Osteoblast (primary cell): ENCODE results near the gene IFRD2. TPM values are rescaled to one million over a fixed set of nuclear protein-coding genes. Genes with fewer than 3 reads are reported as not detected.

Experiments
- DNase-seq: peaks from one replicate; pipeline ENCODE4 v3.0.0; 2011; ENCODE audit warnings: low spot score, mixed read lengths; ENCODE audit not compliant: insufficient read length; ENCODE audit errors: missing footprints
- H2AFZ ChIP-seq: 2 replicates; pipeline ENCODE4 v1.6.0; 2011; ENCODE audit warnings: mild to moderate bottlenecking, low read length
- H3K27ac ChIP-seq: 2 replicates; pipeline ENCODE4 v1.5.1; 2011; ENCODE audit warnings: mild to moderate bottlenecking, low read depth, low read length, moderate library complexity
- H3K27me3 ChIP-seq: 2 replicates; pipeline ENCODE4 v1.6.0; 2012; ENCODE audit warnings: mild to moderate bottlenecking, control low read depth, inconsistent platforms, low read length, moderate library complexity; ENCODE audit not compliant: insufficient read depth
- H3K36me3 ChIP-seq: 2 replicates; pipeline ENCODE4 v1.5.1; 2011; ENCODE audit warnings: mild to moderate bottlenecking, low read length, control low read depth, moderate library complexity; ENCODE audit not compliant: insufficient read depth
- H3K4me1 ChIP-seq: 2 replicates; pipeline ENCODE4 v1.5.1; 2011; ENCODE audit warnings: mild to moderate bottlenecking, low read length, control low read depth, moderate library complexity; ENCODE audit not compliant: insufficient read depth
- H3K4me2 ChIP-seq: 2 replicates; pipeline ENCODE4 v1.6.0; 2011; ENCODE audit warnings: mild to moderate bottlenecking, low read length; ENCODE audit not compliant: insufficient read depth
- H3K4me3 ChIP-seq: fragments of 200-600 bp; sonication (generic); 3 replicates; pipeline ENCODE4 v1.5.1; 2012; ENCODE audit warnings: mild to moderate bottlenecking, low read length, inconsistent platforms; ENCODE audit not compliant: insufficient read depth
- H3K79me2 ChIP-seq: 2 replicates; pipeline ENCODE4 v1.6.0; 2012; ENCODE audit warnings: mild to moderate bottlenecking, low read length, control low read depth, inconsistent platforms; ENCODE audit not compliant: insufficient read depth
- H3K9me3 ChIP-seq: 2 replicates; pipeline ENCODE4 v1.5.1; 2011; ENCODE audit warnings: low read depth, low read length, control low read depth
- H4K20me1 ChIP-seq: 2 replicates; pipeline ENCODE4 v1.6.0; 2012; ENCODE audit warnings: mild to moderate bottlenecking, low read length, control low read depth; ENCODE audit not compliant: insufficient read depth
- total RNA-seq: library from RNA; depleted of rRNA; stranded (reverse); fragments of >200 nt; gene quantifications from 2 replicates; pipeline ENCODE4 v1.2.3, GENCODE V29; 2012
- TF ChIP-seq, protein P1 (sequence below): IDR thresholded peaks from 2 replicates; pipeline ENCODE4 v1.5.1; 2011; ENCODE audit warnings: mild to moderate bottlenecking, low read depth, low read length, moderate library complexity; ENCODE audit errors: extremely low read depth

IFRD2 gene
- total RNA-seq, 1 donor, result 65.1 TPM

DNA sequence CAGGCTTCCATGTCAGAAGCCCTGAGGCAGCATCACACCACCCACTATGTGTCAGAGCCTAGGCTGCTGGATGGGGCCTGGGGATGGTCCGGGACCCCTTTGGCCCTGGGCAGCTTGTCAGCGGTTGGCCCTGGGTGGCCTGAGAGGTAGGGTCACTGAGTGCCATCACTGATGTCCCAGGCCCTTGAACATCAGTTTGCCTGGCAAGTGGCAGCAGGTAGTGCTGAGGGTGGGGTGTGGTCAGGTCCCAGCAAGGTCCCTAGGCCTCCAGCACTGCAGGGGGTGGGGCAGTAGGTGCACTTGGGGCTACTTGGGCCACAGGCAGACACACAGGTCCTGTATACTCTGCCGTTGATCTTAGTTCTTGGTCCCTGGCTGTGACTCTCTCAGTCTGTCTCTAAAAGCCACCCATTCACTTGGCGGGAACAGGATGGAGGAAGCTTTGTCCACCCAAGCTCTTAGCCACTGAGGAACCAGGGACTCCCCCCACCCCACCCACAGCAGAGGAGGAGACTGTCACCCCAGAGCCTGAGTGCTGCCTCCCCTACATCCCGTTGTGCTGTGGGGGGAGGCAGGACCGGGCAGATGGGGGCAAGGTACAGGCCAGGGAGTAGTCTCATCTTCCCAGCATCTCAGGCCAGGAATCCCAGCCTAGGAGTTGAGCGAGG, 50.4 kb downstream of the IFRD2 start:
- Histone ChIP-seq H3K36me3 (peaks cover 21% of the 10 kb centered on the region), H4K20me1 (peaks cover 72% of the 10 kb centered on the region)

DNA sequence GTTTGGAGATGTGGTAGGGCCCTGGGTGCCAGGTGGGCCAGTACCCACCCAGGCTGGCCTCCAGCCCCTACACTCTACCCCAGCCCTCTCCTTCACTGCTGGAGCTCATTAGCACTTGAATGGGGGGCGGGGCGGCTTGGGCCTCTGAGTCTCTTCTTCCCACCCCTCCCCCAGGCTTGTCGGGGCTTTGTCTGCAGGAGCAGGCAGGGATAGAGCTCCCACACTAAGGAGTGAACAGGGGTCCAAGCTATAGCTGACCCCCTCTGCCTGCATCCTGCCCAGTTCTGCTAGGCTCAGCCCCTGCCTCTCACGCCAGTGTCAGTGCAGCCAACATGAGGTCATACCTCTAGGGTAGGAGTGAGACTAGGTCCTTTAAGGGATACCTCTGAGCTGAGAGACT, 51.1 kb downstream of the IFRD2 start:
- H3K36me3 ChIP-seq, result peaks cover 21% of the 10 kb centered on the region
- peaks cover 98% of the 10 kb centered on the region for H3K79me2 ChIP-seq
- H4K20me1 ChIP-seq, result peaks cover 75% of the 10 kb centered on the region
- no peak overlapping the region for H3K4me2 ChIP-seq
- H2AFZ ChIP-seq, result no peak overlapping the region
- H3K27ac ChIP-seq, result peak overlapping the region; percentile 77
- peaks cover 59% of the 10 kb centered on the region for H3K4me1 ChIP-seq
- no peaks in the 10 kb centered on the region for H3K27me3 ChIP-seq
- DNase-seq, result no peak
- no peaks in the 10 kb centered on the region for H3K9me3 ChIP-seq
- TF ChIP-seq, protein P1, sequence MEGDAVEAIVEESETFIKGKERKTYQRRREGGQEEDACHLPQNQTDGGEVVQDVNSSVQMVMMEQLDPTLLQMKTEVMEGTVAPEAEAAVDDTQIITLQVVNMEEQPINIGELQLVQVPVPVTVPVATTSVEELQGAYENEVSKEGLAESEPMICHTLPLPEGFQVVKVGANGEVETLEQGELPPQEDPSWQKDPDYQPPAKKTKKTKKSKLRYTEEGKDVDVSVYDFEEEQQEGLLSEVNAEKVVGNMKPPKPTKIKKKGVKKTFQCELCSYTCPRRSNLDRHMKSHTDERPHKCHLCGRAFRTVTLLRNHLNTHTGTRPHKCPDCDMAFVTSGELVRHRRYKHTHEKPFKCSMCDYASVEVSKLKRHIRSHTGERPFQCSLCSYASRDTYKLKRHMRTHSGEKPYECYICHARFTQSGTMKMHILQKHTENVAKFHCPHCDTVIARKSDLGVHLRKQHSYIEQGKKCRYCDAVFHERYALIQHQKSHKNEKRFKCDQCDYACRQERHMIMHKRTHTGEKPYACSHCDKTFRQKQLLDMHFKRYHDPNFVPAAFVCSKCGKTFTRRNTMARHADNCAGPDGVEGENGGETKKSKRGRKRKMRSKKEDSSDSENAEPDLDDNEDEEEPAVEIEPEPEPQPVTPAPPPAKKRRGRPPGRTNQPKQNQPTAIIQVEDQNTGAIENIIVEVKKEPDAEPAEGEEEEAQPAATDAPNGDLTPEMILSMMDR, result no peak
- no peak overlapping the region for H3K4me3 ChIP-seq

More for the DNA sequence above, 50.4 kb downstream of the IFRD2 start:
- no peak overlapping the region for H3K4me2 ChIP-seq
- no peaks in the 10 kb centered on the region for H3K27me3 ChIP-seq
- no peaks in the 10 kb centered on the region for H3K9me3 ChIP-seq
- TF ChIP-seq, protein P1, result no peak
- peaks cover 66% of the 10 kb centered on the region for H3K4me1 ChIP-seq
- no peak for DNase-seq
- H3K27ac ChIP-seq, result peak overlapping the region; percentile 77
- H3K4me3 ChIP-seq, result no peak overlapping the region
- no peak overlapping the region for H2AFZ ChIP-seq
- H3K79me2 ChIP-seq, result peaks cover 91% of the 10 kb centered on the region

DNA sequence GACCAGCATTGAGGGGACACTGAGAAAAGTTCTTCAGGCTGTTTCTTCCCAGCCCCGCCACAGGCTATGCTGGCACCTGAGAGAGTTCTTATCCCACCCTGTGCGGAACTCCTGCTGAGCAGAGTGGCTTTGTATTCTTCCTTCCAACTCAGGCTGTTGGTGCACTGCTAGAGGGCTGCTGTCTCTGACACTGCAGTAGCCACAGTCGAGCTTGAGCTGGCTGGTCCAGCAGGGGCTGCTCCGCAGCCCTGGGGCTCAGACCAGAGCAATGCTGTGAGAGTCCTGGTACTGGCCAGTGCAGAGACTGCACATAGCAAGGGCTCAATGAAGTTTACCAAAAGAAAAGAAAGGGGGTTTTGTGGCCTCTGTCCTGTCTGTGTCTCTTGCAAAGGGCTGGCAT, 52.6 kb downstream of the IFRD2 start:
- TF ChIP-seq, protein P1, result no peak
- Histone ChIP-seq H3K36me3 (peaks cover 20% of the 10 kb centered on the region), H3K9me3 (no peaks in the 10 kb centered on the region), H2AFZ (no peak overlapping the region), H3K27me3 (no peaks in the 10 kb centered on the region), H4K20me1 (peaks cover 68% of the 10 kb centered on the region), H3K4me2 (no peak overlapping the region), H3K4me1 (peaks cover 47% of the 10 kb centered on the region), H3K79me2 (peaks cover 86% of the 10 kb centered on the region), H3K4me3 (no peak overlapping the region), H3K27ac (peak overlapping the region; percentile 78)
- no peak for DNase-seq

DNA sequence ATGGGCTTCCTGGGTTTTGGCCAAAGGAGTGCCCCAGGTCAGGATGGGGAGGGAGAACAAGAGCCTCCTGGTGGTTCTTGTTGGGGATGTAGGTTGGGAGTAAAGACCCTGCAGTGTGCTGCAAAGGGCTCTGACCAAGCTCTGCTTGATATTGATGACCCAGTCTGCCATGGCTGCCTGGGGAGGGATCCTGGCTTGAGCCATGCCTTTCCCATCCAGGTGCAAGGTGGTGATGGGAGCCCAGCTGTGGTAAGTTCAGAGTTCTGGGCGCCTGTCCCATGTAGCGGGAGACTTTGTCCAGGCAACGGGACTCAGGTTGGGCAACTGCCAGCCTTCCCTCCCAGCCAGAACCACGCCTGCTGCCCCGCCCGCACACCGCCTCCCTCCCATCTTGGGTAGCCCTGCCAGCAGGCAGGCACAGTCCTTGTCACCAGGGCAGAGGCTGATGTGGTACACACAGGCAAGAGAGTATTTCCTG, 53.6 kb downstream of the IFRD2 start:
- peaks cover 13% of the 10 kb centered on the region for H3K36me3 ChIP-seq
- TF ChIP-seq, protein P1, result peak; percentile 8
- DNase-seq, result peak; percentile 90
- peak overlapping the region; percentile 78 for H3K27ac ChIP-seq
- no peaks in the 10 kb centered on the region for H3K9me3 ChIP-seq
- peaks cover 76% of the 10 kb centered on the region for H3K79me2 ChIP-seq
- peak overlapping the region; percentile 98 for H3K4me3 ChIP-seq
- peaks cover 61% of the 10 kb centered on the region for H4K20me1 ChIP-seq
- H2AFZ ChIP-seq, result no peak overlapping the region
- H3K4me1 ChIP-seq, result peaks cover 39% of the 10 kb centered on the region
- H3K4me2 ChIP-seq, result peak overlapping the region; percentile 99
- H3K27me3 ChIP-seq, result no peaks in the 10 kb centered on the region
